Tibial nerve (tissue), 4 donors: ENCODE measurements around the gene HSBP1. TPM values are rescaled to one million over a fixed set of nuclear protein-coding genes. Genes with fewer than 3 reads are reported as not detected.
A peak's percentile ranks its signal among the peaks of the same experiment; 100 is the strongest.

Experiments
- DNase-seq, 2 donors: peaks; one replicate each; pipeline ENCODE4 v3.0.0-alpha.2; 2019; ENCODE audit warnings: low spot score in 2 of 2
- H3K27ac ChIP-seq, 4 donors: fragments of 200-600 bp; sonication (generic) in 3 of 4; one replicate each; pipeline ENCODE4 v1.5.1; 2017 to 2019; ENCODE audit warnings: mild to moderate bottlenecking in 1 of 4
- H3K27me3 ChIP-seq, 2 donors: fragments of 200-600 bp; sonication (generic) in 1 of 2; one replicate each; pipeline versions ENCODE4 v1.5.1 to v1.6.0; 2017 to 2019
- H3K36me3 ChIP-seq, 3 donors: fragments of 200-600 bp; sonication (generic); one replicate each; pipeline ENCODE4 v1.5.1; 2018 to 2019
- H3K4me1 ChIP-seq, 4 donors: fragments of 200-600 bp; sonication (generic) in 3 of 4; one replicate each; pipeline ENCODE4 v1.5.1; 2017 to 2019
- H3K4me3 ChIP-seq, 4 donors: fragments of 200-600 bp; sonication (generic) in 3 of 4; one replicate each; pipeline ENCODE4 v1.5.1; 2017 to 2019; ENCODE audit warnings: mild to moderate bottlenecking in 1 of 4, moderate library complexity in 1 of 4
- H3K9me3 ChIP-seq, 4 donors: fragments of 200-600 bp; sonication (generic) in 3 of 4; one replicate each; pipeline ENCODE4 v1.5.1; 2017 to 2019
- EP300 ChIP-seq, 2 donors: sonication (generic); formaldehyde crosslinking; IDR thresholded peaks; one replicate each; pipeline ENCODE4 v1.6.1; 2017; ENCODE audit warnings: antibody characterized with exemption in 2 of 2, mild to moderate bottlenecking in 1 of 2
- POLR2A ChIP-seq, 2 donors: fragments of 450-650 bp; IDR thresholded peaks; one replicate each; pipeline ENCODE4 v1.6.1; 2017; ENCODE audit warnings: antibody characterized with exemption in 2 of 2, mild to moderate bottlenecking in 2 of 2, moderate library complexity in 2 of 2
- WGBS, 2 donors: methylation state at CpG; one replicate each; pipeline ENCODE4 v1.1.5; 2018; 5-methylcytosine and 5-hydroxymethylcytosine counted together
- total RNA-seq, 4 donors: library from RNA; depleted of rRNA; stranded (reverse); fragments of >200 nt; gene quantifications; one replicate each; pipeline ENCODE4 v1.1.0, GENCODE V29; 2016
- TF ChIP-seq, protein P1 (sequence below), 5 experiments: fragments of 200-600 bp in 3 of 5; fragments of 450-650 bp in 2 of 5; sonication (generic) in 3 of 5; IDR thresholded peaks; one replicate each; pipeline ENCODE4 v1.5.1; 2016 to 2019; ENCODE audit warnings: antibody characterized with exemption in 5 of 5, mild to moderate bottlenecking in 3 of 5, moderate library complexity in 2 of 5

HSBP1 gene
- total RNA-seq, 4 donors from 2014 or later, result 7.3 to 12.6 (median 8.5) TPM

DNA sequence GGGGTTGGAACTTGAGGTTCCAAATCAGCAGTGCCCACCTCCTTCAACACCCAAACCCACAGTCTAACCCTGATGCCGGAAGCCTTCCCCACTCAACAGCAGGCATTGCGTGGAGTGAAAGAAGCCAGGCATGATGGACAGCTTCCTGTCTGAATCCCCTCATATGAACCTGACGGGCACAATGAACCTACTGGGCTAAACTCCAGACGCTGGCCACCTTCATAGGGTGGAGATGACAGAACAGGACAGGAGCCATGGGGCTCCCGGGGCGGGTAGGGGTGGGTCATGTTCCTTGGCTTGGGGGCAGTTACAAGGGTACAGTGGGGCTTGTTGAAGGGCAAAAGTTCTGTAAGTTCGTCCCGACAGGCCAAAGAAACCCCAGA lies 460 bp upstream of the HSBP1 start:
- H3K4me3 ChIP-seq, result peak overlapping the region; percentile 8 to 96 (median 83)

DNA sequence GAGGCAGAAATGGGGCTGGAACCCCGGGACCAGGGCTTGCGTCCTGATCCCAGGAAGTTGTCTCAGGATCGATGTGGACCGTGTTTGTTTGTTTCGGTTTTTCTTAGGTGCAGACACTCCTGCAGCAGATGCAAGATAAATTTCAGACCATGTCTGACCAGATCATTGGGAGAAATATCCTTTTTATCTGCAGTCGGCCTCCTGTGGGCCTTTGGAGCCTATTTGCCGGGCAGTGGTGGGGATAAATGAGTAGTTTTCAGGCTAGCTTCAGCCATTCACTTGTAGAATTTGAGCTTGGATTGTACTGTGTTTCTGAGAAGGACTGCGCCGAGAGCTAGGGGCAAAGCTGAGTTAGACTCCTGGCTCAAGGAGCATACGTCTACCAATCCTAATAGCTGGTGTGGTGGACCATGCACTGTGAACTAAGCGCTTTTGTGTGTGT lies 816 bp downstream of the HSBP1 start:
- Histone ChIP-seq H3K36me3 (peaks cover 0 to 20% (median 0%) of the 10 kb centered on the region in 3 donors), H3K27ac (peak overlapping the region in 3 of 4 donors; percentile 76 to 89 (median 85)), H3K4me3 (peak overlapping the region; percentile 80 to 96 (median 84)), H3K4me1 (peaks cover 0 to 38% (median 9%) of the 10 kb centered on the region in 4 donors), H3K9me3 (no peaks in the 10 kb centered on the region), H3K27me3 (no peaks in the 10 kb centered on the region)
- TF ChIP-seq, protein P1, sequence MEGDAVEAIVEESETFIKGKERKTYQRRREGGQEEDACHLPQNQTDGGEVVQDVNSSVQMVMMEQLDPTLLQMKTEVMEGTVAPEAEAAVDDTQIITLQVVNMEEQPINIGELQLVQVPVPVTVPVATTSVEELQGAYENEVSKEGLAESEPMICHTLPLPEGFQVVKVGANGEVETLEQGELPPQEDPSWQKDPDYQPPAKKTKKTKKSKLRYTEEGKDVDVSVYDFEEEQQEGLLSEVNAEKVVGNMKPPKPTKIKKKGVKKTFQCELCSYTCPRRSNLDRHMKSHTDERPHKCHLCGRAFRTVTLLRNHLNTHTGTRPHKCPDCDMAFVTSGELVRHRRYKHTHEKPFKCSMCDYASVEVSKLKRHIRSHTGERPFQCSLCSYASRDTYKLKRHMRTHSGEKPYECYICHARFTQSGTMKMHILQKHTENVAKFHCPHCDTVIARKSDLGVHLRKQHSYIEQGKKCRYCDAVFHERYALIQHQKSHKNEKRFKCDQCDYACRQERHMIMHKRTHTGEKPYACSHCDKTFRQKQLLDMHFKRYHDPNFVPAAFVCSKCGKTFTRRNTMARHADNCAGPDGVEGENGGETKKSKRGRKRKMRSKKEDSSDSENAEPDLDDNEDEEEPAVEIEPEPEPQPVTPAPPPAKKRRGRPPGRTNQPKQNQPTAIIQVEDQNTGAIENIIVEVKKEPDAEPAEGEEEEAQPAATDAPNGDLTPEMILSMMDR (IDR thresholded peaks at IDR 0.05), result no peak
- no peak for TF ChIP-seq POLR2A (IDR thresholded peaks at IDR 0.05)
- no peak for TF ChIP-seq EP300 (IDR thresholded peaks at IDR 0.05)
- no peak for DNase-seq
- whole genome bisulfite sequencing, 2 donors, result 7 to 10% methylated on average over 11 of the region's 11 CpGs

More for the DNA sequence above, 460 bp upstream of the HSBP1 start:
- 70 to 84% methylated on average over 7 to 8 of the region's 8 CpGs for WGBS, 2 donors
- DNase-seq, result no peak
- TF ChIP-seq POLR2A (IDR thresholded peaks at IDR 0.05) (no peak), EP300 (IDR thresholded peaks at IDR 0.05) (no peak)
- TF ChIP-seq, protein P1 (IDR thresholded peaks at IDR 0.05), result no peak
- Histone ChIP-seq H3K27ac (peak overlapping the region; percentile 51 to 89 (median 79)), H3K27me3 (no peaks in the 10 kb centered on the region), H3K36me3 (peaks cover 0 to 10% (median 0%) of the 10 kb centered on the region in 3 donors), H3K4me1 (peaks cover 0 to 38% (median 9%) of the 10 kb centered on the region in 4 donors), H3K9me3 (no peaks in the 10 kb centered on the region)

DNA sequence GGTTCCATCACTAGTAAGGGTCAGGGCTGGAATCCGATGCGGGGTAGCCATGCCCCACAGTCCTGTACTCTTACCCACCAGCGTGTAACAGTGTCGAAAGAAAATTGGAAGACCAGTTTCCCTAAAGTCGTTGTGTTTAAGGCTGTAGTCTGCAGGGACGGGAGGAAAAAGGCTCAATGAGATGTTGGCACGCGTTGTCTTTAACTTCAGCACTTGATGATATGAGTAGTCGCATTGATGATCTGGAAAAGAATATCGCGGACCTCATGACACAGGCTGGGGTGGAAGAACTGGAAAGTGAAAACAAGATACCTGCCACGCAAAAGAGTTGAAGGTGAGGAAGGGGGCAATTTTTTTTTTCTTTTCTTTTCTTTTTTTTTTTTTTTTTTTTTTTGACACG lies 1.3 kb downstream of the HSBP1 start:
- Histone ChIP-seq H3K4me1 (peaks cover 0 to 43% (median 9%) of the 10 kb centered on the region in 4 donors), H3K27me3 (no peaks in the 10 kb centered on the region), H3K9me3 (no peaks in the 10 kb centered on the region), H3K36me3 (peaks cover 0 to 20% (median 0%) of the 10 kb centered on the region in 3 donors), H3K27ac (peak overlapping the region in 1 of 4 donors; percentile 89), H3K4me3 (peak overlapping the region; percentile 80 to 96 (median 84))
- DNase-seq, result no peak
- TF ChIP-seq EP300 (IDR thresholded peaks at IDR 0.05), result no peak
- TF ChIP-seq, protein P1 (IDR thresholded peaks at IDR 0.05), result no peak
- no peak for TF ChIP-seq POLR2A (IDR thresholded peaks at IDR 0.05)
- WGBS, 2 donors, result 81 to 84% methylated on average over 13 of the region's 13 CpGs

DNA sequence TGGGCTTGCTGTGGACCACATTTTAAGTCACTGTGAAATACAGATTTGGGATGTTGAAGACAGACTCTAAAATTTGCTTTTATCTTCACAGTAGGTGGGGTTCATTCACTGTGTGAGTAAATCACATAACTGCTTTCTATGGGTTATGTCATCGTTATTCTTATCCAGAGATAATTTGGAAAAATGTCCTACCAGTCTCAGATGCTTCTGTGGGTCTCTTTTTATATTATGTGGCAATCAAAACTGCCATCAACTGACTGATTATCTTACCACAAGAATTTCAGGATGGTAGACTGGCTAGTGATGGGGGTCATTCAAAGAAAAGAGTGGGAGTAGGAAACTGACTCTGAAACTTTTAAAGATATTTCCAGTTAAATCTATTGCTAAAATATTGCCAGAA lies 3.1 kb downstream of the HSBP1 start:
- no peak for DNase-seq
- peaks cover 0 to 54% (median 14%) of the 10 kb centered on the region in 4 donors for H3K4me1 ChIP-seq
- H3K9me3 ChIP-seq, result no peaks in the 10 kb centered on the region
- peaks cover 0 to 20% (median 0%) of the 10 kb centered on the region in 3 donors for H3K36me3 ChIP-seq
- no peaks in the 10 kb centered on the region for H3K27me3 ChIP-seq
- H3K27ac ChIP-seq, result no peak overlapping the region
- no peak overlapping the region for H3K4me3 ChIP-seq
- TF ChIP-seq EP300 (IDR thresholded peaks at IDR 0.05), result no peak
- no peak for TF ChIP-seq POLR2A (IDR thresholded peaks at IDR 0.05)
- TF ChIP-seq, protein P1 (IDR thresholded peaks at IDR 0.05), result no peak
- 87% methylated on average over 1 of the region's 1 CpG for WGBS, 2 donors

DNA sequence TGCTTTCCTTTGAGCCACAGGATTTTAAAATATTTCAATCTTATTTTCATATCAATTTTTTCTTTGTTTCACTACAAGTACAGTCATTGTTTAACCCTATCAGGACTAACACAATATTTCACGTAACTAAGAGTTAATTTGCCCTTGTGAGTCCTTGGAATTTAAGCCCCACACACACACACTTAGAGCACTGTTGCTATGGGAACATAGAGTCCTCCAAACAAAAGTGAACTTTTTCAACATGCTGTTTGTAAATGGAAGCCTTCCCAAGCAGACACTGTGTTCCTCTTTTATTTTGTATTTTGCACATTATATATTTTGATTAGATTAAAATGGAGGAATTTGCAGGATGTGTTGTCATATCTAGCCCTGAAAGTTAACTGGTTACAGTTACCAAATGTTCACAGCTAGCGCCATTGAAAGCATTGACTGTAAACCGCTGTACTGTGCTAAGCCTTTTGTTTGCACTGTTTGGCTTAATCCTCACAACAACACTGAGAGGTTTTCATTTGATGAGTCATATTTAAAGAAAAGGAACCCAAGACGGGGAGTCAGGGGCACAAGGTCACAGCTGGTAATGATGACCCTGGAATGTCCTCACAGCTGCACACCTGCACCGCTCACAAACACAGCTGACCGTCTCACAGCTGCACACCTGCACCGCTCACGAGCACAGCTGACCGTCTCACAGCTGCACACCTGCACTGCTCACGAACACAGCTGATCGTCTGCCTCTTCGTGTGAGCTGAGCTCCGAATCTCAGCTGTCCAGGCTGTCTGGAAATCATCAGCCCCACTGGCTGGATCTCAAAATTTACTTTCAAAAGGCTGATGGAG lies 6.3 kb downstream of the HSBP1 start:
- H3K27ac ChIP-seq, result peak overlapping the region in 3 of 4 donors; percentile 0 to 78 (median 73)
- H3K27me3 ChIP-seq, result no peaks in the 10 kb centered on the region
- H3K4me1 ChIP-seq, result peaks cover 0 to 47% (median 7%) of the 10 kb centered on the region in 4 donors
- 17 to 32% methylated on average over 12 to 13 of the region's 13 CpGs for WGBS, 2 donors
- H3K36me3 ChIP-seq, result peaks cover 0 to 20% (median 0%) of the 10 kb centered on the region in 3 donors
- TF ChIP-seq, protein P1 (IDR thresholded peaks at IDR 0.05), result no peak
- no peak for TF ChIP-seq POLR2A (IDR thresholded peaks at IDR 0.05)
- peak in 1 of 2 donors; percentile 34 for TF ChIP-seq EP300 (IDR thresholded peaks at IDR 0.05)
- H3K4me3 ChIP-seq, result no peak overlapping the region
- no peaks in the 10 kb centered on the region for H3K9me3 ChIP-seq
- peak; percentile 31 to 36 for DNase-seq
